H9 (cell line): ENCODE results near the gene CGGBP1. TPM values are rescaled to one million over a fixed set of nuclear protein-coding genes. Genes with fewer than 3 reads are reported as not detected.

Source experiments
- DNase-seq: peaks from one replicate; pipeline ENCODE4 v3.0.0-alpha.2; 2017
- H2AFZ ChIP-seq: one replicate; pipeline ENCODE4 v1.6.1; 2013; ENCODE audit warnings: mild to moderate bottlenecking, low read length, control low read depth, moderate library complexity
- H2AK5ac ChIP-seq: 2 replicates; pipeline ENCODE4 v1.6.1; 2013; ENCODE audit warnings: low read length, control low read depth, mixed read lengths; ENCODE audit not compliant: insufficient read length
- H2BK120ac ChIP-seq: one replicate; pipeline ENCODE4 v1.6.1; 2013; ENCODE audit warnings: low read depth, mild to moderate bottlenecking, low read length, control low read depth, inconsistent platforms; ENCODE audit not compliant: poor library complexity, severe bottlenecking
- H2BK12ac ChIP-seq: 2 replicates; pipeline ENCODE4 v1.6.1; 2013; ENCODE audit warnings: low read length, control low read depth, mixed read lengths, low read depth; ENCODE audit not compliant: insufficient read length
- H2BK15ac ChIP-seq: 2 replicates; pipeline ENCODE4 v1.6.1; 2013; ENCODE audit warnings: low read depth, low read length, control low read depth
- H2BK20ac ChIP-seq: one replicate; pipeline ENCODE4 v1.6.1; 2013; ENCODE audit warnings: low read depth, mild to moderate bottlenecking, low read length, control low read depth, inconsistent platforms; ENCODE audit not compliant: poor library complexity, severe bottlenecking
- H2BK5ac ChIP-seq: 2 replicates; pipeline ENCODE4 v1.6.1; 2013; ENCODE audit warnings: low read length, control low read depth, mixed read lengths; ENCODE audit not compliant: insufficient read length
- H3K14ac ChIP-seq: 2 replicates; pipeline ENCODE4 v1.6.1; 2013; ENCODE audit warnings: low read length, control low read depth; ENCODE audit not compliant: insufficient read depth
- H3K18ac ChIP-seq: 2 replicates; pipeline ENCODE4 v1.6.1; 2013; ENCODE audit warnings: low read depth, mild to moderate bottlenecking, mixed read lengths, low read length, control low read depth; ENCODE audit not compliant: insufficient read length
- H3K23ac ChIP-seq: 2 replicates; pipeline ENCODE4 v1.6.1; 2013; ENCODE audit warnings: low read length, control low read depth, mixed read lengths, low read depth; ENCODE audit not compliant: insufficient read length
- H3K23me2 ChIP-seq: 2 replicates; pipeline ENCODE4 v1.6.1; 2013; ENCODE audit warnings: low read depth, mild to moderate bottlenecking, mixed read lengths, low read length, control low read depth; ENCODE audit not compliant: insufficient read length, poor library complexity, severe bottlenecking
- H3K27ac ChIP-seq: 2 replicates; pipeline ENCODE4 v1.5.1; 2013; ENCODE audit warnings: low read length, control low read depth, mixed read lengths, low read depth; ENCODE audit not compliant: insufficient read length
- H3K27me3 ChIP-seq: 2 replicates; pipeline ENCODE4 v1.6.1; 2013; ENCODE audit warnings: low read length, control low read depth, inconsistent platforms; ENCODE audit not compliant: insufficient read depth
- H3K4ac ChIP-seq: 2 replicates; pipeline ENCODE4 v1.6.1; 2013; ENCODE audit warnings: low read depth, mild to moderate bottlenecking, control low read depth, inconsistent platforms, low read length, moderate library complexity
- H3K4me1 ChIP-seq: 2 replicates; pipeline ENCODE4 v1.6.1; 2013; ENCODE audit warnings: low read length, control low read depth, inconsistent platforms; ENCODE audit not compliant: insufficient read depth
- H3K4me2 ChIP-seq: 2 replicates; pipeline ENCODE4 v1.6.1; 2013; ENCODE audit warnings: low read length, control low read depth, mixed read lengths; ENCODE audit not compliant: insufficient read length, insufficient read depth
- H3K56ac ChIP-seq: 2 replicates; pipeline ENCODE4 v1.6.1; 2013; ENCODE audit warnings: low read depth, mild to moderate bottlenecking, mixed read lengths, low read length, control low read depth; ENCODE audit not compliant: insufficient read length
- H3K79me1 ChIP-seq: 2 replicates; pipeline ENCODE4 v1.6.1; 2013; ENCODE audit warnings: low read depth, mild to moderate bottlenecking, moderate library complexity, low read length, control low read depth, inconsistent platforms; ENCODE audit not compliant: insufficient read depth, poor library complexity, severe bottlenecking
- H3K79me2 ChIP-seq: 2 replicates; pipeline ENCODE4 v1.6.1; 2013; ENCODE audit warnings: low read length, control low read depth, inconsistent platforms; ENCODE audit not compliant: insufficient read depth
- H3K9ac ChIP-seq: 2 replicates; pipeline ENCODE4 v1.6.1; 2013; ENCODE audit warnings: low read length, control low read depth, mixed read lengths; ENCODE audit not compliant: insufficient read length; ENCODE audit errors: extremely low read depth
- H3K9me3 ChIP-seq: one replicate; pipeline ENCODE4 v1.6.1; 2013; ENCODE audit warnings: low read depth, low read length, inconsistent platforms; ENCODE audit not compliant: control insufficient read depth
- H3T11ph ChIP-seq: one replicate; pipeline ENCODE4 v1.6.1; 2013; ENCODE audit warnings: mild to moderate bottlenecking, low read length, control low read depth, inconsistent platforms
- H4K20me1 ChIP-seq: one replicate; pipeline ENCODE4 v1.6.1; 2013; ENCODE audit not compliant: control insufficient read depth, insufficient read length, insufficient read depth
- H4K5ac ChIP-seq: 2 replicates; pipeline ENCODE4 v1.6.1; 2013; ENCODE audit warnings: low read depth, mild to moderate bottlenecking, mixed read lengths, low read length, control low read depth; ENCODE audit not compliant: insufficient read length
- H4K8ac ChIP-seq: replicated peaks from 2 replicates; pipeline ENCODE4 v1.6.1; 2013; ENCODE audit warnings: low read length, control low read depth, mixed read lengths, low read depth; ENCODE audit not compliant: insufficient read length
- H4K91ac ChIP-seq: 2 replicates; pipeline ENCODE4 v1.6.1; 2013; ENCODE audit warnings: low read depth, mild to moderate bottlenecking, moderate library complexity, mixed read lengths, low read length, control low read depth; ENCODE audit not compliant: insufficient read length
- H3K27ac Mint-ChIP-seq, 3 experiments: 2 replicates in 2 of 3; 3 replicates in 1 of 3; pipeline ENCODE4 v1.8.0; 2020 to 2021; ENCODE audit warnings: mixed read lengths in 3 of 3, mild to moderate bottlenecking in 1 of 3, moderate library complexity in 1 of 3
- H3K27me3 Mint-ChIP-seq: 2 replicates; pipeline ENCODE4 v1.8.0; 2021; ENCODE audit warnings: low read depth, mild to moderate bottlenecking, moderate library complexity, mixed read lengths
- H3K36me3 Mint-ChIP-seq, 3 experiments: 2 replicates in 2 of 3; 3 replicates in 1 of 3; pipeline ENCODE4 v1.8.0; 2020 to 2021; ENCODE audit warnings: low read depth in 3 of 3, mixed read lengths in 3 of 3; ENCODE audit not compliant: insufficient read depth in 1 of 3
- H3K4me1 Mint-ChIP-seq, 2 experiments: 2 replicates each; pipeline ENCODE4 v1.8.0; 2020; ENCODE audit warnings: mixed read lengths in 2 of 2
- H3K4me3 Mint-ChIP-seq, 2 experiments: 2 replicates in 1 of 2; 3 replicates in 1 of 2; pipeline ENCODE4 v1.8.0; 2020 to 2021; ENCODE audit warnings: mild to moderate bottlenecking in 2 of 2, mixed read lengths in 2 of 2, moderate library complexity in 1 of 2
- H3K9me3 Mint-ChIP-seq, 2 experiments: 2 replicates in 1 of 2; 3 replicates in 1 of 2; pipeline ENCODE4 v1.8.0; 2020; ENCODE audit warnings: mild to moderate bottlenecking in 2 of 2, mixed read lengths in 2 of 2, moderate library complexity in 1 of 2
- CTCF ChIP-seq: fragments of 200-600 bp; sonication (generic); conservative IDR thresholded peaks from 3 replicates; pipeline ENCODE4 v1.8.0; 2021; ENCODE audit warnings: antibody characterized with exemption, mild to moderate bottlenecking
- WGBS: extraction: QIAGEN DNeasy Blood & Tissue Kit; methylation state at CpG from one replicate; pipeline ENCODE4 v1.1.7; 2013; ENCODE audit warnings: missing lambda C conversion rate, low lambda C conversion rate, mixed read lengths; ENCODE audit not compliant: insufficient read length; ENCODE audit errors: extremely low coverage; 5-methylcytosine and 5-hydroxymethylcytosine counted together
- total RNA-seq: library from RNA; stranded (reverse); gene quantifications from 2 replicates; pipeline ENCODE4 v1.2.1, GENCODE V29; 2021

Gene CGGBP1
- total RNA-seq, 1 experiment from 2014 or later = 75.0 TPM

GRCh38 chr3:88075497-88075896, 16.7 kb upstream of the CGGBP1 start:
- H3T11ph ChIP-seq = no peak overlapping the region
- H3K4ac ChIP-seq = no peak overlapping the region
- no peaks in the 10 kb centered on the region for H3K23me2 ChIP-seq
- no peak for DNase-seq
- H3K79me1 ChIP-seq = no peaks in the 10 kb centered on the region
- H4K8ac ChIP-seq = no peak overlapping the region
- no peak overlapping the region for H3K14ac ChIP-seq
- H3K4me2 ChIP-seq = no peak overlapping the region
- H4K91ac ChIP-seq = no peak overlapping the region
- H3K27me3 ChIP-seq = no peaks in the 10 kb centered on the region
- H4K5ac ChIP-seq = no peak overlapping the region
- no peak overlapping the region for H2BK120ac ChIP-seq
- Mint-ChIP-seq H3K27ac (no peak overlapping the region; a peak in 1 of 7 replicates), H3K4me1 (no peaks in the 10 kb centered on the region), H3K4me3 (no peak overlapping the region), H3K27me3 (no peaks in the 10 kb centered on the region), H3K36me3 (peaks cover 0 to 5% (median 3%) of the 10 kb centered on the region in 3 experiments; a peak in 4 of 7 replicates), H3K9me3 (peaks cover 0 to 7% of the 10 kb centered on the region in 2 experiments; a peak in 3 of 5 replicates)
- no peak overlapping the region for H2BK5ac ChIP-seq
- no peak overlapping the region for H2BK15ac ChIP-seq
- no peak overlapping the region for H2AFZ ChIP-seq
- H3K4me1 ChIP-seq = no peaks in the 10 kb centered on the region
- H3K56ac ChIP-seq = no peak overlapping the region
- TF ChIP-seq CTCF = no peak
- H3K27ac ChIP-seq = no peak overlapping the region
- H3K18ac ChIP-seq = no peak overlapping the region
- H3K9me3 ChIP-seq = no peaks in the 10 kb centered on the region
- H3K9ac ChIP-seq = no peak overlapping the region
- WGBS = no CpG with 5 or more reads among the region's 2 CpGs
- H3K23ac ChIP-seq = no peak overlapping the region
- no peaks in the 10 kb centered on the region for H4K20me1 ChIP-seq
- H3K79me2 ChIP-seq = no peaks in the 10 kb centered on the region
- no peak overlapping the region for H2BK20ac ChIP-seq
- no peak overlapping the region for H2AK5ac ChIP-seq
- no peak overlapping the region for H2BK12ac ChIP-seq
